WTC11 (cell line): ENCODE results near the gene NDUFAF2.

Experiments used
- CREM ChIP-seq: sonication (generic); formaldehyde crosslinking; IDR thresholded peaks from 2 replicates; pipeline ENCODE4 v1.8.1; 2022; ENCODE audit warnings: mild to moderate bottlenecking, missing genetic modification reagents, moderate library complexity
- CTCF ChIP-seq: fragments of 200-600 bp; IDR thresholded peaks from 2 replicates; pipeline ENCODE4 v1.8.0; 2022; ENCODE audit warnings: antibody characterized with exemption
- PRDM15 ChIP-seq: sonication (generic); formaldehyde crosslinking; IDR thresholded peaks from 2 replicates; pipeline ENCODE4 v1.8.0; 2022; ENCODE audit warnings: missing genetic modification reagents
- ZNF121 ChIP-seq: sonication (generic); formaldehyde crosslinking; IDR thresholded peaks from 2 replicates; pipeline ENCODE4 v1.8.0; 2023; ENCODE audit warnings: missing genetic modification reagents

- TF ChIP-seq CTCF (no peak), PRDM15 (CRISPR knock-in tag) (no peak), CREM (CRISPR knock-in tag) (no peak), ZNF121 (CRISPR knock-in tag) (no peak)
Observed at GRCh38 chr5:61029456-61030162, 84.6 kb downstream of the NDUFAF2 start.
